Measurements from ENCODE around the gene MICAL2.

Gene MICAL2

DNA sequence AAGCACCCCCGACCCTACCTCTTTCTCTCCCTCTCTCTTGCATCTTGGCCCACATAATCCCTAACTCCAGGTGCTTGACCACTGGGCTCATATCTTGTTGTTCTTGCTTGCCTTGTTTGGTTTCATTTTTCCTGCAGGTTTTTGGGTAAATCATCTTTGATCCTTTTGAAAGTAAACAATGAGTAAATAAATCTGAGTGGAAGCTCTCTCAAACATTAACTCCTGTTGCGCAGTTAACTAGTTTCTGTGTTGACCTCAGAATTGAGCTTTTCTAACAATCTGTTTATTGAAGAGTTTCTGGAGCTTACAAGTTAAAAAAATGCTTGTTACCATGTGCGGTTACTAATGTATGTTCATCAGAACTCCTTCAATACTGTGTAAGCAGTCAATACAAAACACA is 38.8 kb upstream of the MICAL2 start:
- Mint-ChIP-seq H3K27me3 (peaks cover 0 to 10% of the 10 kb centered on the region in 2 donors), H3K4me1 (ENCODE audit: low read depth in 2 of 2) (peaks cover 18% of the 10 kb centered on the region in 2 donors), H3K9me3 (no peaks in the 10 kb centered on the region)

GRCh38 chr11:12073436-12073835 is 37.0 kb upstream of the MICAL2 start:
- H3K4me3 Mint-ChIP-seq = no peak overlapping the region
- H3K9me3 Mint-ChIP-seq = no peaks in the 10 kb centered on the region
- H3K27ac Mint-ChIP-seq = no peak overlapping the region
- no peak for ATAC-seq (replicated peaks)
- no peak for DNase-seq
- H3K36me3 Mint-ChIP-seq (ENCODE audit: insufficient read depth) = no peaks in the 10 kb centered on the region
- H3K27me3 Mint-ChIP-seq = no peaks in the 10 kb centered on the region
- H3K4me1 Mint-ChIP-seq (ENCODE audit: low read depth in 2 of 2) = peaks cover 13% of the 10 kb centered on the region in 2 donors

More for the DNA sequence above, 38.8 kb upstream of the MICAL2 start:
- Mint-ChIP-seq H3K36me3 (ENCODE audit: insufficient read depth) (no peaks in the 10 kb centered on the region), H3K27ac (no peak overlapping the region), H3K4me3 (no peak overlapping the region)
- DNase-seq (no peak), ATAC-seq (replicated peaks) (no peak)

- no peaks in the 10 kb centered on the region for H3K36me3 Mint-ChIP-seq (ENCODE audit: insufficient read depth)
- no peak overlapping the region for H3K4me3 Mint-ChIP-seq
- peak overlapping the region in 1 of 2 donors; percentile 37 for H3K27ac Mint-ChIP-seq
- H3K27me3 Mint-ChIP-seq = no peaks in the 10 kb centered on the region
- H3K9me3 Mint-ChIP-seq = no peaks in the 10 kb centered on the region
- DNase-seq (no peak), ATAC-seq (replicated peaks) (no peak)
- H3K4me1 Mint-ChIP-seq (ENCODE audit: low read depth in 2 of 2) = peaks cover 13% of the 10 kb centered on the region in 2 donors
Observed at GRCh38 chr11:12073886-12074285, 36.5 kb upstream of the MICAL2 start.

- Mint-ChIP-seq H3K9me3 (no peaks in the 10 kb centered on the region), H3K4me3 (no peak overlapping the region), H3K36me3 (ENCODE audit: insufficient read depth) (no peaks in the 10 kb centered on the region), H3K4me1 (ENCODE audit: low read depth in 2 of 2) (peaks cover 13% of the 10 kb centered on the region in 2 donors), H3K27me3 (no peaks in the 10 kb centered on the region), H3K27ac (no peak overlapping the region)
- DNase-seq (no peak), ATAC-seq (replicated peaks) (no peak)
Observed at GRCh38 chr11:12074529-12075195, 35.7 kb upstream of the MICAL2 start.

- Mint-ChIP-seq H3K4me3 (no peak overlapping the region), H3K36me3 (ENCODE audit: insufficient read depth) (no peaks in the 10 kb centered on the region), H3K27me3 (no peaks in the 10 kb centered on the region), H3K4me1 (ENCODE audit: low read depth in 2 of 2) (peaks cover 13% of the 10 kb centered on the region in 2 donors), H3K9me3 (no peaks in the 10 kb centered on the region), H3K27ac (no peak overlapping the region)
- DNase-seq = no peak
- no peak for ATAC-seq (replicated peaks)
Observed at GRCh38 chr11:12075291-12075690, 35.1 kb upstream of the MICAL2 start.

DNA sequence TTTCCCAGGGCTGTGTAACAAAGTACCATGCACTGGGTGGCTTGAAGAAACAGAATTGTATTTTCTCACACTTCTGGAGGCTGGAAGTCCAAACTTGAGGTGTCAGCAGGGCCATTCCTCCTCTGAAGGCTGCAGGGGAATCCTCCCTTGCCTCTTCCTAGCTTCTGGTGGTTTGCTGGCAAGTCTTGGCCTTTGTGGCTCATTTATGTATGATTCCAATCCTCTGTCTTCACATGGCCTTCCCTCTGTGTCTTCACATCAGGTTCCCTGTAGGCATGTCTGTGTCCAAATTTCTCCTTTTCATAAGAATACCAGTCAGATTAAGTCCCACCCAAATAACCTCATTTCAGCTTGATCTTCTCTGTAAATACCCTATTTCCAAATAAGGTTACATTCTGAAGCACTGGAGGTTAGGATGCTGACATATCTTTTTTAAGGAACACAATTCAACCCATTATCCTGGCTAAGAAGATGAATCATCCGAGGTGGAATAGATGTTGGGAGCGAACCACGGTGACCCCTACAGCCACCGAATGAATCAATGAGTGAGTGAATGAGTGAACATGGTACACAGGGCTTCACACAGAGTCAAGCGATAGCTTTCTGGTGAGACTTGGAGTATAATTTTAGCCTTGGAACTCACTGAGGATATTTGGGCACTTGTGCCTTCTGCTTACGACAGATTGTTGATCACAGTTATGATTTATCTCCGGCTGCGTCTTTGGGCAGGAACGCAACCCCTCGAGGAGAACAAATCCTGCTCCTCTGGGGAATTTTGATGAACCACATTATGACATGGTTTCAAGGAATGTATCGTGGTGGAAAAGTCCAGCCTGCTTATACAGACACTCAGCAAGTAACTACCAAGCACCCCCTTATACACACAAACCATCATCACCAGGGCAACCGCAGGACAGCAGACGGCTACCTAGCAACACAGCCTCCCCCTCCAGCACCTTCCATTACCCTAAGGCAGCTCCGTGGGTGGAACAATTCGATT is 34.3 kb upstream of the MICAL2 start:
- no peak overlapping the region for H3K27ac Mint-ChIP-seq
- ATAC-seq (replicated peaks) (no peak), DNase-seq (no peak)
- H3K9me3 Mint-ChIP-seq = no peaks in the 10 kb centered on the region
- peaks cover 6 to 7% of the 10 kb centered on the region in 2 donors for H3K4me1 Mint-ChIP-seq (ENCODE audit: low read depth in 2 of 2)
- H3K36me3 Mint-ChIP-seq (ENCODE audit: insufficient read depth) = no peaks in the 10 kb centered on the region
- H3K4me3 Mint-ChIP-seq = no peak overlapping the region
- no peaks in the 10 kb centered on the region for H3K27me3 Mint-ChIP-seq

DNA sequence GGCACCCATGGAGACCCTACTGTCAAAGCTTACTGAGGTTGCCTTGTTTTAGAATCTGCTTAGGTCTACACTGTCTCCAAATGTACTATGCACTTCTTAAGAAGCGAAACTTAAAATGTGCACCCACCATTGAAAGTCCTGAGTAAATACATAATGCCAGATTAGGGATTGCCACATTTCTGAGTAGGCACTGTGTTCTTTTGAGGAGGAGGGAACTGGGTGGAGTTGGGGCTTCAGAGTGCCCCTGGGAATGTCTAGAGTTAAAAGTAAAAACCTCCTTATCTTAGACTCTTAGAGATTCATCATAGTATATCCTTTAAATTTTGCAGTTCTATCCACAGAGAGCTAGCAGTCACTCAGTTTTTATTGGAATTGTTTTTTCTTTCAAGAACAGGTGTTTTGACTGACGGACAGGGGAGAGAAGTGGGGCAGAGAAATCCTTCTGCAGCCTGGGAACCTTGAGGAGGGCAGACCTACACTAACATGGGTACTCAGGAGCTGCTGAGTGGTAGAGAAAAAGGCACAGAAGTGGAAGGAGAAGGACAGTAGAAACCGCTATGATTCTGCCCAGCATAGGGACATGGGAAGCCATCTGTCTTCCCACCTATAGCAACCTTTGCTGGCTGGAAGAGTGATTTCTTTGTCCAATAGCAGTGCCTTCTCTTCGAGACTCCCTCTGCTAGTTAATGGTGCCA is 33.4 kb upstream of the MICAL2 start:
- ATAC-seq (replicated peaks) = no peak
- Mint-ChIP-seq H3K27me3 (no peaks in the 10 kb centered on the region), H3K9me3 (no peaks in the 10 kb centered on the region), H3K4me1 (ENCODE audit: low read depth in 2 of 2) (no peaks in the 10 kb centered on the region), H3K27ac (no peak overlapping the region), H3K36me3 (ENCODE audit: insufficient read depth) (no peaks in the 10 kb centered on the region), H3K4me3 (no peak overlapping the region)
- no peak for DNase-seq

DNA sequence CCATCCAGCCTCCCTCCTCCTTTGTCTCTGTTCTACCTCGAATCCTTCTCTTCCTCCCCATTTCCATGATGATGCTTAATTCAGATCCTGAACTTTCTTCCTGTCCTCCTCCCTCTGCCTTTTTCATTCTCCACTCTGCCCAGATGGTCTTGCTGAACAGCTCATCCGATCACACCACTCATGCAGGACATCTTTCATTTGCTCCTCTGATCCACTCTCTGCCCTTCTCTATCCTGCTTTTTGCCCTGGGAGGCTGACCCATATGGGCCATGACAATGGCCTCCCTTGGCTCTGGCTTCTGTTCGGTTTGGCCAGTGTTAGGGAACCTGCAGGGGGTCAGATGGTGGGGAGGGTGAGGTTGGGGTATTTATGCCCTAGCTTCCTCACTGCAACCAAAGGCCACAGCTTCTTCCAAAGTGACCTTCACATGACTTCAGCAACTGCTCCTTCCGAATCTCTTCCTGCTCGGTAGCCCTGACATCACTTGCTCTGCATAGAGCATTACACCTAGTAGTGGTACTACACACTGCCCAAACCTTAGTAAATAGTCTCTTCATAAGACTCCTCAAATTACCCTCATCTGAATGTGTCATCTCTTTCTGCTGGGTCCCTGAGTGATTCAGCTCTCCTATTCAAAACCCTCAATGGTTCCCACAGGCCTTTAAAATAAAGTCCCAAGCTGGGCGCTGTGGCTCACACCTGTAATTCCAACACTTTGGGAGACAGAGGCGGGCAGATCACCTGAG is 32.7 kb upstream of the MICAL2 start:
- Mint-ChIP-seq H3K4me3 (no peak overlapping the region), H3K9me3 (no peaks in the 10 kb centered on the region), H3K4me1 (ENCODE audit: low read depth in 2 of 2) (no peaks in the 10 kb centered on the region), H3K36me3 (ENCODE audit: insufficient read depth) (no peaks in the 10 kb centered on the region), H3K27me3 (no peaks in the 10 kb centered on the region), H3K27ac (no peak overlapping the region)
- DNase-seq (no peak), ATAC-seq (replicated peaks) (no peak)

DNA sequence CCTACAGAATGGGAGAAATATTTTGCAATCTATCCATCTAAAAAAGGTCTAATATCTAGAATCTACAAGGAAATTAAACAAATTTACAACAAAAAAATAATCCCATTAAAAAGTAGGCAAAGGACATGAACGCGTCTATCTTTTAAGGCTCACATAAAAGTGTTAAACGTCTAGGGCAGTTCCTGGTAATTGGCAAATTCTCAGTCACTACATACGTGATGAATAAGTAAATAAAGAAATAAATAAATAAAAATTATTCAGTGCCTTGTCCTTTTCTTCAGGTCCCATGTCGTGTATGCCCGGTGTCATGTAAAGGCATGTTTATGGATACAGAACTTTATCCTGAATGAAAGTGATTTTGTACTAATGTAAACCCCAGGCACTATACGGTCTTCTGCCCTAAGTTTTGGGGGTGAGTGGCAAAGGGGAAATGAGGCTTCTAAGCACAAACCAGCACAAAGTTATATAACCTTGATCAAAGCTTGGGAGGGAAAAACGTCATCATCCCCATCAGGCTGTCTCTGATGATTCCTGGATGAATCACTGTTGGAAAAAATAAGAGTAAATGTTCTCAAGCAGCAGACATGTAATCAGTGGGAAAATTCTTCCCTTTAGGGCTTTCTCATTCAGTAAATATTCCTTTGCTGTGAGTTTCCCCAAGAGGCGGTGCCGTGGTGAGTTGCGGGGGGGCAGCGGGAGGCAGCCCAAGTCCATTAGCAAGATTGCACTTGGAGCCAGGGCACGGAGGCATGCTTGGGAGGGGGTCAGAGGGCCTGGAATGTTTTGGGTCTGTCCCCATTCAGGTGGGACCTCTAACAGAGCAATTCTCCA is 30.4 kb upstream of the MICAL2 start:
- no peak overlapping the region for H3K4me3 Mint-ChIP-seq
- H3K36me3 Mint-ChIP-seq (ENCODE audit: insufficient read depth) = no peaks in the 10 kb centered on the region
- peaks cover 1 to 6% of the 10 kb centered on the region in 2 donors for H3K4me1 Mint-ChIP-seq (ENCODE audit: low read depth in 2 of 2)
- H3K9me3 Mint-ChIP-seq = no peaks in the 10 kb centered on the region
- H3K27ac Mint-ChIP-seq = no peak overlapping the region
- no peak for DNase-seq
- no peak for ATAC-seq (replicated peaks)
- no peaks in the 10 kb centered on the region for H3K27me3 Mint-ChIP-seq

- peaks cover 31 to 38% of the 10 kb centered on the region in 2 donors for H3K4me1 Mint-ChIP-seq (ENCODE audit: low read depth in 2 of 2)
- H3K9me3 Mint-ChIP-seq = no peaks in the 10 kb centered on the region
- no peak overlapping the region for H3K27ac Mint-ChIP-seq
- peaks cover 5% of the 10 kb centered on the region for H3K36me3 Mint-ChIP-seq (ENCODE audit: insufficient read depth)
- no peak overlapping the region for H3K4me3 Mint-ChIP-seq
- H3K27me3 Mint-ChIP-seq = no peaks in the 10 kb centered on the region
- no peak for ATAC-seq (replicated peaks)
- no peak for DNase-seq
Observed at GRCh38 chr11:12083380-12083779, 27.0 kb upstream of the MICAL2 start.

- H3K4me1 Mint-ChIP-seq (ENCODE audit: low read depth in 2 of 2) = peaks cover 40 to 46% of the 10 kb centered on the region in 2 donors
Observed at GRCh38 chr11:12084256-12084655, 26.1 kb upstream of the MICAL2 start.

More at GRCh38 chr11:12084256-12084655, 26.1 kb upstream of the MICAL2 start:
- DNase-seq (no peak), ATAC-seq (replicated peaks) (no peak)
- Mint-ChIP-seq H3K9me3 (no peaks in the 10 kb centered on the region), H3K27ac (no peak overlapping the region), H3K27me3 (no peaks in the 10 kb centered on the region), H3K36me3 (ENCODE audit: insufficient read depth) (peaks cover 5% of the 10 kb centered on the region), H3K4me3 (no peak overlapping the region)

Measured in effector memory CD8-positive, alpha-beta T cell (primary cell).